Nephron (organoid): Measurements from ENCODE around the gene INS.

Experiments used
- H3K27ac Mint-ChIP-seq, 3 experiments: 2 replicates each; pipeline ENCODE4 v1.8.0; 2020; ENCODE audit warnings: mixed read lengths in 3 of 3, mild to moderate bottlenecking in 2 of 3, moderate library complexity in 1 of 3
- H3K27me3 Mint-ChIP-seq: 2 replicates; pipeline ENCODE4 v1.8.0; 2021; ENCODE audit warnings: low read depth, mild to moderate bottlenecking, moderate library complexity, mixed read lengths
- H3K36me3 Mint-ChIP-seq: 2 replicates; pipeline ENCODE4 v1.8.0; 2020; ENCODE audit warnings: low read depth, mixed read lengths
- H3K4me1 Mint-ChIP-seq: 2 replicates; pipeline ENCODE4 v1.8.0; 2020; ENCODE audit warnings: mixed read lengths
- H3K4me3 Mint-ChIP-seq, 3 experiments: 2 replicates each; pipeline ENCODE4 v1.8.0; 2020; ENCODE audit warnings: mild to moderate bottlenecking in 3 of 3, mixed read lengths in 3 of 3, moderate library complexity in 2 of 3
- H3K9me3 Mint-ChIP-seq: 2 replicates; pipeline ENCODE4 v1.8.0; 2020; ENCODE audit warnings: mixed read lengths
- CTCF ChIP-seq, 3 experiments: fragments of 200-600 bp; sonication (generic); IDR thresholded peaks; one replicate each; pipeline ENCODE4 v1.5.0; 2021; ENCODE audit warnings: antibody characterized with exemption in 3 of 3; ENCODE audit not compliant: unreplicated experiment in 3 of 3

INS gene

GRCh38 chr11:2136952-2137201 is 24.1 kb downstream of the INS start:
- peak overlapping the region; percentile 50 to 87 (median 82) for H3K27ac Mint-ChIP-seq
- H3K4me3 Mint-ChIP-seq = peak overlapping the region; percentile 93 to 96 (median 95)
- no peaks in the 10 kb centered on the region for H3K9me3 Mint-ChIP-seq
- H3K36me3 Mint-ChIP-seq = peaks cover 36% of the 10 kb centered on the region
- H3K4me1 Mint-ChIP-seq = peaks cover 21% of the 10 kb centered on the region
- peaks cover 80% of the 10 kb centered on the region for H3K27me3 Mint-ChIP-seq
- no peak for TF ChIP-seq CTCF (IDR thresholded peaks at IDR 0.05; ENCODE audit: unreplicated experiment in 3 of 3)

GRCh38 chr11:2136209-2136951 is 24.6 kb downstream of the INS start:
- Mint-ChIP-seq H3K4me1 (peaks cover 26% of the 10 kb centered on the region), H3K4me3 (peak overlapping the region; percentile 93 to 96 (median 95)), H3K36me3 (peaks cover 41% of the 10 kb centered on the region), H3K27ac (peak overlapping the region; percentile 55 to 90 (median 69)), H3K9me3 (no peaks in the 10 kb centered on the region), H3K27me3 (peaks cover 80% of the 10 kb centered on the region)
- TF ChIP-seq CTCF (IDR thresholded peaks at IDR 0.05; ENCODE audit: unreplicated experiment in 3 of 3) = no peak

DNA sequence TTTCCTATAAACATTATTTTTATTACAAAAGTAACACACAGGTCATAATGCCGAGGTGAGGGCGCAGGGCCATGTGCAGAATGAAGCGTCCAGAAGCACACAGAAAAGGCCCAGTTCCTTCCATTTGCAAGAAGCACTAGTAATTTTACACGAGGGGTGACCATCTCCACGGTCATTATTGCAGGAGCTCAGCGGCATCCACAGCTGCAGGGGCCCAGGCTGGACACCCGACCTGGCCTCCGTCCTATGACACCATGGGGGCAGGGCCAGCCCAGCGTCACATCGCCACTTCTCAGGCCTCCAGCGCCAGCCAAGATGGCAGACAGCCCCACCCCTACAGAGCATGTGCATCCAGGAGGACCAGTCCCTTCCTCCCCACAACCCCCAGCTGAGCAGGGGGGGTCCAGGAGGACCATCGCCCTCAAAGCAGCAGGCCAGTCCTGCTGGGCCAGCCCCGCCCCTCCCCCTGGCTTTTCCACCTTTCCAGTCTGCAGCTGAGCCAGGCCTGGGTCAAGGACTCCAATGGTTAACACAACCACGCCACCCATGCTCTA is 25.3 kb downstream of the INS start:
- Mint-ChIP-seq H3K27ac (peak overlapping the region; percentile 55 to 90 (median 69)), H3K4me1 (peaks cover 31% of the 10 kb centered on the region), H3K4me3 (peak overlapping the region; percentile 93 to 96 (median 95)), H3K9me3 (no peaks in the 10 kb centered on the region), H3K36me3 (peaks cover 47% of the 10 kb centered on the region), H3K27me3 (peaks cover 80% of the 10 kb centered on the region)
- TF ChIP-seq CTCF (IDR thresholded peaks at IDR 0.05; ENCODE audit: unreplicated experiment in 3 of 3) = no peak

DNA sequence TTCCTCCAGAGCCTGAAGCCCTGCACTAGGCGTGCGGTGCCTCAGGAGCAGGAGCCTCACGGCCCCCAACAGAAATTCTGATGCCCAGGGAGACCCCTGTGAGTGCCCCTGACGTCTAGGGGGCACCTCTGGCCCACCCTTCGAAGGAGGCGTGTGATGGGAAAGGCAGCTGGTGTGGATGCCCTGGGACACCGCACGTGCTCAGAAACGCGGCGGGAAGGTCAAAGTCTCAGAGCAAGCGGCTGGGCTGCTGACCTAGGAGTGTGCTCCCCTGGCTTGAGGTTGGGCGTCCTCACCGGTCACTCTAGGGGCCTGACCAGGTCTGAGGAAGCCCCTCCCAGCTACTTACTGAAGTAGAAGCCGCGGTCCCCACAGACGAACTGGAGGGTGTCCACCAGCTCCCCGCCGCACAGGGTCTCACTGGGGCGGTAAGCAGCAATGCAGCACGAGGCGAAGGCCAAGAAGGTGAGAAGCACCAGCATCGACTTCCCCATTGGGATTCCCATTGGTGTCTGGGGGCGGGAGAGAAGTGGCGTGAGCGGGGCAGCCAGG is 25.9 kb downstream of the INS start:
- Mint-ChIP-seq H3K36me3 (peaks cover 47% of the 10 kb centered on the region), H3K4me1 (peaks cover 31% of the 10 kb centered on the region), H3K9me3 (no peaks in the 10 kb centered on the region), H3K27me3 (peaks cover 74% of the 10 kb centered on the region), H3K4me3 (peak overlapping the region; percentile 93 to 96 (median 95)), H3K27ac (no peak overlapping the region)
- TF ChIP-seq CTCF (IDR thresholded peaks at IDR 0.05; ENCODE audit: unreplicated experiment in 3 of 3) = no peak

GRCh38 chr11:2134022-2135010 is 26.7 kb downstream of the INS start:
- Mint-ChIP-seq H3K27me3 (peaks cover 71% of the 10 kb centered on the region), H3K4me3 (peak overlapping the region; percentile 93 to 96 (median 95)), H3K9me3 (no peaks in the 10 kb centered on the region), H3K27ac (no peak overlapping the region), H3K36me3 (peaks cover 47% of the 10 kb centered on the region), H3K4me1 (peaks cover 31% of the 10 kb centered on the region)
- TF ChIP-seq CTCF (IDR thresholded peaks at IDR 0.05; ENCODE audit: unreplicated experiment in 3 of 3) = no peak
